Karpas-422 (cell line): ENCODE measurements around the gene ANP32A. TPM values are rescaled to one million over a fixed set of nuclear protein-coding genes. Genes with fewer than 3 reads are reported as not detected.
A peak's percentile ranks its signal among the peaks of the same experiment; 100 is the strongest.
"Not testable (repeated sequence)": the region's sequence is repeated elsewhere in the genome, so short reads cannot be mapped to it uniquely, and the experiment has no call there.

ENCODE experiments used
- DNase-seq: peaks from one replicate; pipeline ENCODE4 v3.0.0-alpha.2; 2015
- H2AFZ ChIP-seq: fragments of 200-600 bp; sonication (generic); 2 replicates; pipeline ENCODE4 v1.6.1; 2014; ENCODE audit warnings: antibody characterized with exemption, low read length, mixed read lengths
- H3K27ac ChIP-seq: fragments of 200-600 bp; sonication (generic); 2 replicates; pipeline ENCODE4 v1.5.1; 2014; ENCODE audit warnings: mild to moderate bottlenecking, low read length, moderate library complexity
- H3K27me3 ChIP-seq: fragments of 200-600 bp; sonication (generic); 2 replicates; pipeline ENCODE4 v1.6.1; 2014; ENCODE audit warnings: low read length, mixed read lengths
- H3K36me3 ChIP-seq: fragments of 200-600 bp; sonication (generic); 2 replicates; pipeline ENCODE4 v1.6.1; 2014; ENCODE audit warnings: low read length, mixed read lengths; ENCODE audit not compliant: insufficient read depth
- H3K4me1 ChIP-seq: fragments of 200-600 bp; sonication (generic); 2 replicates; pipeline ENCODE4 v1.6.1; 2014; ENCODE audit warnings: mild to moderate bottlenecking, low read length, mixed read lengths
- H3K4me2 ChIP-seq: fragments of 200-600 bp; sonication (generic); 2 replicates; pipeline ENCODE4 v1.6.1; 2014; ENCODE audit warnings: low read length, low read depth, mild to moderate bottlenecking; ENCODE audit not compliant: poor library complexity, severe bottlenecking
- H3K4me3 ChIP-seq: fragments of 200-600 bp; sonication (generic); 2 replicates; pipeline ENCODE4 v1.5.1; 2014; ENCODE audit warnings: mild to moderate bottlenecking, antibody characterized with exemption, low read length, mixed read lengths
- H3K79me2 ChIP-seq: fragments of 200-600 bp; sonication (generic); 2 replicates; pipeline ENCODE4 v1.6.1; 2014; ENCODE audit warnings: mild to moderate bottlenecking, low read length, mixed read lengths
- H3K9ac ChIP-seq: fragments of 200-600 bp; sonication (generic); 2 replicates; pipeline ENCODE4 v1.6.0; 2014; ENCODE audit warnings: low read length
- H3K9me2 ChIP-seq: fragments of 200-600 bp; sonication (generic), shearing (Covaris generic); replicated peaks from 2 replicates; pipeline ENCODE4 v1.6.0; 2014; ENCODE audit warnings: mild to moderate bottlenecking, low read length, moderate library complexity; ENCODE audit not compliant: insufficient read depth
- H3K9me3 ChIP-seq: fragments of 300-700, 200-600 bp; sonication (generic); 2 replicates; pipeline ENCODE4 v1.6.1; 2014; ENCODE audit warnings: low read length, mixed read lengths
- H4K20me1 ChIP-seq: fragments of 200-600 bp; sonication (generic); 2 replicates; pipeline ENCODE4 v1.6.1; 2014; ENCODE audit warnings: mild to moderate bottlenecking, antibody characterized with exemption, low read length, low read depth; ENCODE audit not compliant: insufficient read depth
- total RNA-seq: library from RNA; depleted of rRNA; stranded (reverse); fragments of >200 nt; shearing (Covaris generic); gene quantifications from 2 replicates; pipeline ENCODE4 v1.2.3, GENCODE V29; 2014; ENCODE audit warnings: low replicate concordance

ANP32A gene
- total RNA-seq, 1 experiment from 2014 or later = 99.5 TPM

DNA sequence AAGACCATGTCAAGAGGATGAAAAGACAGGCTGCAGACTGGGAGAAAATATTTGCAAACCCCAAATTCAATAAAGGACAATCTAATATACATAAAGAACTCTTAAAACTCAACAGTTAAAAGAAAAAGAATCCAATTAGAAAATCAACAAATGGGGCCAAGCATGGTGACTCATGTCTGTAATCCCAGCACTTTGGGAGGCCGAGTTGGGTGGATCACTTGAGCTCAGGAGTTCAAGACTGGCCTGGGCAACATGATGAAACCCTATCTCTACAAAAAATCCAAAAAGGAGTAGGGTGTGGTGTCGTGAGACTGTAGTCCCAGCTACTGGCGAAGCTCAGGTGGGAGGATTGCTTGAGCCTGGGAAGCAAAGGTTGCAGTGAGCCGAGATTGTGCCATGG, 57.6 kb downstream of the ANP32A start:
- H4K20me1 ChIP-seq = no peaks in the 10 kb centered on the region
- H3K79me2 ChIP-seq = no peaks in the 10 kb centered on the region
- peaks cover under 1% of the 10 kb centered on the region for H3K4me1 ChIP-seq
- H3K9me3 ChIP-seq = no peaks in the 10 kb centered on the region
- no peak overlapping the region for H3K4me3 ChIP-seq
- DNase-seq = no peak
- no peaks in the 10 kb centered on the region for H3K36me3 ChIP-seq
- H3K27me3 ChIP-seq = no peaks in the 10 kb centered on the region
- no peaks in the 10 kb centered on the region for H3K9me2 ChIP-seq
- no peak overlapping the region for H3K27ac ChIP-seq
- H2AFZ ChIP-seq = no peak overlapping the region
- H3K4me2 ChIP-seq = no peak overlapping the region
- no peak overlapping the region for H3K9ac ChIP-seq

DNA sequence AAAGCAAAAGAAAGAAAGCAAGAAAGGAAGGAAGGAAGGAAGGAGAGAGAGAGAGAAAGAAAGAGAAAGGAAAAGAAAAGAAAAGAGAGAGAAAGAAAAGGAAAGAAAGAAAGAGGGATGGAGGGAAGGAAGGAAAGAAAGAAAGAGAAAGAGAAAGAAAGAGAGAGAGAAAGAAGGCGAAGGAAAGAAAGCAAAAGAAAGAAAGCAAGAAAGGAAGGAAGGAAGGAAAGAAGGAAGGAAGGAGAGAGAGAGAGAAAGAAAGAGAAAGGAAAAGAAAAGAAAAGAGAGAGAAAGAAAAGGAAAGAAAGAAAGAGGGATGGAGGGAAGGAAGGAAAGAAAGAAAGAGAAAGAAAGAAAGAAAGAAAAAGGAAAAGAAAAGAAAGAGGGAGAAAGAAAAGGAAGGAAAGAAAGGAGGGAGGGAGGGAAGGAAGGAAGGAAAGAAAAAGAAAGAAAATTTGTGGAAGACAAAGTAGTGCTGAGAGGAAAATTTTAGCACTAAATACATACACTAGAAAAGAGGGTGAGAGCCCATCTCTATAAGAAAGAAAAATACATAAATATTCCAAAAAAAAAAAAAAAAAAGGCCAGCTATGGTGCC, 60.6 kb downstream of the ANP32A start:
- H3K27ac ChIP-seq, H3K27me3 ChIP-seq, H3K9ac ChIP-seq, H3K79me2 ChIP-seq, H3K4me2 ChIP-seq, H3K4me1 ChIP-seq, H3K36me3 ChIP-seq, H2AFZ ChIP-seq, H3K4me3 ChIP-seq, DNase-seq, H3K9me3 ChIP-seq, H3K9me2 ChIP-seq, H4K20me1 ChIP-seq: not testable (repeated sequence)

DNA sequence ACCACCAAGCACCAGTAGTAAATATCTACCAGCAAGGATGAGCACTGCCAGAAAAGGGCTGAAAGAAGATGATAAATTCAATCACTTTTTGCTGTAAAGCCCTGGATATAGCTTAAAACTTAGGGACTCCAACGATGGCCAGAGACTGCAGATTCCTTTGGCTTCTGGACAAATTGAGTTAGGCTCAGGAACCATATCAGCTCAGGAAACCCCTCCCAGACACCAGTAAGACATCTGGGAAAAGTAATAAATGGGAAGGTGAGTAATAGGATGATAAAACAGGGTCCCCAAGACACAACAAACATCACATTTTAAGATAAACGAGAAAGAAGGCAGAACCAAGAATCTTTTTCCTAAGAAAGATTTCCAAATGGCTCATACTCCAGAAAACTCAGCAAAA, 65.0 kb downstream of the ANP32A start:
- H3K36me3 ChIP-seq = no peaks in the 10 kb centered on the region
- no peak overlapping the region for H2AFZ ChIP-seq
- DNase-seq = peak; percentile 9
- H3K27me3 ChIP-seq = no peaks in the 10 kb centered on the region
- H3K4me1 ChIP-seq = no peaks in the 10 kb centered on the region
- H3K9me3 ChIP-seq = no peaks in the 10 kb centered on the region
- H4K20me1 ChIP-seq = no peaks in the 10 kb centered on the region
- no peak overlapping the region for H3K4me2 ChIP-seq
- no peak overlapping the region for H3K27ac ChIP-seq
- no peak overlapping the region for H3K9ac ChIP-seq
- H3K79me2 ChIP-seq = no peaks in the 10 kb centered on the region
- no peaks in the 10 kb centered on the region for H3K9me2 ChIP-seq
- no peak overlapping the region for H3K4me3 ChIP-seq

DNA sequence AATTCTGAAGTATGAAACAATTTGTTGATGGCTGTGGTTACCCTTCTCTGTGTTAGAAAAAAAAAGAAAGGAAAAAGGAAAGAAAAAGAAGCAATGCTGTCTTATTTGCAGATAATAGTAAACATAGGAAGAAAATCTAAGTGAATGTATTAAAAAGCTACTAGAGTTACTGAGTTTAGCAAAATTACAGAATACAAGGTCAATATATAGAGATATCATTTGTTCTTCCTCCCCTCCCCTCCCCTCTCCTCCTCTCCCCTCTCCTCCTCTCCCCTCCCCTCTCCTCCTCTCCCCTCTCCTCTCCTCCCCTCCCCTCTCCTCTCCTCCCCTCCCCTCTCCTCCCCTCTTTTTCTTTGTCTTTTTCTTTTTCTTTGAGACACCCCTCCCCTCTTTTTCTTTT, 69.1 kb downstream of the ANP32A start:
- Histone ChIP-seq H3K4me1 (no peaks in the 10 kb centered on the region), H3K9ac (no peak overlapping the region), H3K9me3 (no peaks in the 10 kb centered on the region), H4K20me1 (no peaks in the 10 kb centered on the region), H3K9me2 (no peaks in the 10 kb centered on the region), H3K79me2 (no peaks in the 10 kb centered on the region), H2AFZ (no peak overlapping the region), H3K27me3 (no peaks in the 10 kb centered on the region), H3K36me3 (no peaks in the 10 kb centered on the region), H3K4me3 (no peak overlapping the region), H3K4me2 (no peak overlapping the region), H3K27ac (no peak overlapping the region)
- no peak for DNase-seq

DNA sequence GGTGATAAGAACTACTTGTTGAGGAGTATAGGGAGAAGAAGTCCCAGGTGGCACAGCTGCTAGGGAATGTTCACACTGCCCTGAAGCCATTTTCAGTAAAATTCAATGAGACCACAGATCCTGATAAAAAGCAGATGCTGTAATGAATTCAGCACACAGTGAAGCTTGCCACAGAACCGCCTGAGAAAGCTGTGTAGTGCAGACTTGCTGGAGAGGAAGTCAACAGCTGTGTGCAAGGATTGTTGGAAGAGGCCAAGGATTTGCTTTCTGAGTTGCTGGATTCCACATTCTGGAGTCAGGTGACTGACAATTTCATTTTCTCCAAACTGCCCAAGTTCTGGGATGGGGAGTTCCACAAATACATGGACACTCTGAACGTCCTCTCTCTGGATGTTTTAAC, 70.9 kb downstream of the ANP32A start:
- Histone ChIP-seq H2AFZ (no peak overlapping the region), H3K9me3 (no peaks in the 10 kb centered on the region), H3K9ac (no peak overlapping the region), H4K20me1 (no peaks in the 10 kb centered on the region), H3K4me1 (no peaks in the 10 kb centered on the region), H3K4me2 (no peak overlapping the region), H3K27me3 (no peaks in the 10 kb centered on the region), H3K79me2 (no peaks in the 10 kb centered on the region), H3K27ac (no peak overlapping the region), H3K36me3 (no peaks in the 10 kb centered on the region), H3K9me2 (no peaks in the 10 kb centered on the region), H3K4me3 (no peak overlapping the region)
- DNase-seq = peak; percentile 11

DNA sequence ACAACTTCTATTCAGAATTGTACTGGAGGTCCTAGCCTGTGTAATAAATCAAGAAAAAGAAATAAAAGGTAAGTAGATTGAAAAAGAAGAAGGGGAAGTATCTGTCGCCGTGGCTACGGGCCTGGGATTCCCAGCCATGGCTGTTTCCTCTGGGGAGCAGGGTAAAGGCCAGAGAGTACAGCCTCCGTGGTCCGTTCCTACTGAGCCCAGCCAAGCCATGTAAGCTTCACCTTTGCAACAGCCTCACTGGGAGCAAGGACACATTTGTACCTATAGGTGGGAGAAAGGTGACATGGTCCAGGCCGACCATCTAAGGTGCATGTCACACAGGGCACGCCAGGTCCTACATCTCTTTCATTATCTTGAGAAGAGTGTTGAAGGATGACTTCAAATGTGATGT, 71.3 kb downstream of the ANP32A start:
- Histone ChIP-seq H3K36me3 (no peaks in the 10 kb centered on the region), H3K4me2 (no peak overlapping the region), H3K27me3 (no peaks in the 10 kb centered on the region), H3K9me2 (no peaks in the 10 kb centered on the region), H3K4me1 (no peaks in the 10 kb centered on the region), H3K27ac (no peak overlapping the region), H3K79me2 (no peaks in the 10 kb centered on the region), H2AFZ (no peak overlapping the region), H3K9ac (no peak overlapping the region), H3K4me3 (no peak overlapping the region), H4K20me1 (no peaks in the 10 kb centered on the region), H3K9me3 (no peaks in the 10 kb centered on the region)
- peak; percentile 35 for DNase-seq

DNA sequence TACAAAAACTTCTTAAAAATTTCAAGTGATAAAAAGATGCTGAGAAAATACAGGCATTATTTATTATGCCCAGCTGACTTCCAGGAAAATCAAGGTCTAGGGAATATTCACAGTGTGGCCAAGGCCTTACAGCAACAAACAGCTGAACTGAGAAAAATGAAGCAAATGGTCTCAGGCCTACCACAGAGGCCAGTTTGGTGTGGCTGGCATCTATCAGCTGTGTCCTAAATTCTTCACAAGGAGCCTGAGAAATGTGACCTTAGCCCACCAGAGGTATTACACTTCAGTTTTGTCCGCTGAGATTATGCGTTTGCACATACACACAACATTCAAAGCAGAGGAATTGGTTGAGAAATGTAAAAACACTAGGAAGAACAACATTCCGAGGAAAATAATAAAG, 77.4 kb downstream of the ANP32A start:
- Histone ChIP-seq H3K36me3 (no peaks in the 10 kb centered on the region), H3K9me3 (no peaks in the 10 kb centered on the region), H4K20me1 (no peaks in the 10 kb centered on the region), H3K27me3 (no peaks in the 10 kb centered on the region), H3K9ac (no peak overlapping the region), H3K27ac (no peak overlapping the region), H3K4me3 (no peak overlapping the region), H3K4me2 (no peak overlapping the region), H3K9me2 (no peaks in the 10 kb centered on the region), H2AFZ (no peak overlapping the region), H3K4me1 (no peaks in the 10 kb centered on the region), H3K79me2 (no peaks in the 10 kb centered on the region)
- DNase-seq = no peak

DNA sequence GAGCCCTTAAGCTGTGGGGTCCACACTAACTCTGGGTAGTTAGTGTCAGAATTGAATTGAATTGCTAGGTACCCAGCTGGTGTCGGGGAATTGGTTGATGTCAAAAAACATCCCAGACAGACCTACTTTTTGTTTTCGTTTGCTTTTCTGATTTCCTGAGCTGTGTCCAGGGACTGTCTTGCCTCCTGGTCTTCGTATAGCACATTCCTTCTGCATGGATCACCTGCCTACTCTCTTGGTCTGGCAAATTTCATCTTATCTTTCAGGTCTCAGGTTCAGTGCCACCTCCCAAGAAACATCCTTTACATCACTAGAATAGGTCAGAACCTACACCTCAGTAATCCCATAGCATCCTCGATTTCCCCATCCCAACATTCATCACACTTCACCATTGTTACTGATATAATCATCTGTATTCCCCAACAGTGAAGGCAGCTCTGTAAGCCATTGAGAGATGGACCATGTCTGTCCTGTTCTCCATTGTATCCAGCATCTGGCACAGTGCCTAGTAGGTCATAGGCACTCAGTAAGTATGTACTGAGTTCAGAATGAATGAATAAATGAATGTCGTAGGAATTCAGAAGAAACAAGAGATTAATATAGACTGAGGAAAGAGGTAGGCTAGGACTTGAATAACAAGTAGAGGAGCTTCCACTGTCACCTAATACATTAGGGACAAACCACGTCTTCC, 81.2 kb downstream of the ANP32A start:
- DNase-seq = no peak
- no peaks in the 10 kb centered on the region for H3K9me3 ChIP-seq
- no peaks in the 10 kb centered on the region for H3K27me3 ChIP-seq
- H3K4me1 ChIP-seq = no peaks in the 10 kb centered on the region
- H3K4me2 ChIP-seq = no peak overlapping the region
- H3K27ac ChIP-seq = no peak overlapping the region
- H4K20me1 ChIP-seq = no peaks in the 10 kb centered on the region
- H3K9me2 ChIP-seq = no peaks in the 10 kb centered on the region
- H3K36me3 ChIP-seq = no peaks in the 10 kb centered on the region
- no peak overlapping the region for H3K9ac ChIP-seq
- no peak overlapping the region for H2AFZ ChIP-seq
- no peak overlapping the region for H3K4me3 ChIP-seq
- H3K79me2 ChIP-seq = no peaks in the 10 kb centered on the region
